ENCODE data around the gene PTDSS2.

Gene PTDSS2

DNA sequence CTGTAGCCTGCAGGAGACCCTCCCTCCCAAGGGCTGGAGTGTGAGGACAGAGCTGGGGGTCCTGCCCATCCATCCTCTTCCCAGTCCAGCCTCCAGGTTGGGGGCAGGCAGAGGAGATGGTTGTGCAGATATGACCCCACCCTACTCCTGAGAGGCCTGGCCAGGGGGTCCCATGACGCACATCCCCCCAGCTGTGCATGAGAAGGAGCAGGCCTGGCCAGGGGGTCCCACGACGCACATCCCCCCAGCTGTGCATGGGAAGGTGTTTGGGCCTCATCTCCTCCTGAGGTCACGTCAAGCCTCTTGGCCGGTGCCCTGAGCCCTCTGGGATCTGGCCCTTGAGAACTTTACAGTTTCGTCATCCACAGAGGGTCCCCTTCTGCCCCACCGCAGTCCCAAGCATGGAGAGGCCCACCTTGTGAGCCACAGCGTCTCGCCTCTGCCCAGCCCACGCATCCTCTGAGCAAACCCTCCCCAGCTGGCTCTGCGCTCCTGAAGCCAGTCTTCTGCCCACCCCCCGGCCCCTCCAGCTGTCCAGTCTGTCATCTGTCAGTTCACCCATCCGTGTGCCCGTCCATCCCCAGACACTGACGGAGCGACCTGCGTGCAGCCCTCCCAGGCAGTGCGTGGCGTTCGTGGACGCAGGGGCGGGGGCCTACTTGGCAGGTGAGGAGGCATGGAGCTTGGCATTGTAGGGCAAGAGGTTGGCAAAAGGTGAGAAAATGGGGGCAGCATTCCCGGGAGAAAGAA is 10.6 kb upstream of the PTDSS2 start:
- Histone ChIP-seq H3K36me3 (no peaks in the 10 kb centered on the region), H3K27ac (no peak overlapping the region), H3K27me3 (peaks cover 0 to 74% of the 10 kb centered on the region in 2 donors), H3K4me1 (peaks cover 0 to 10% (median 0%) of the 10 kb centered on the region in 4 donors), H3K9me3 (no peaks in the 10 kb centered on the region), H3K4me3 (no peak overlapping the region)
- TF ChIP-seq, protein P1, sequence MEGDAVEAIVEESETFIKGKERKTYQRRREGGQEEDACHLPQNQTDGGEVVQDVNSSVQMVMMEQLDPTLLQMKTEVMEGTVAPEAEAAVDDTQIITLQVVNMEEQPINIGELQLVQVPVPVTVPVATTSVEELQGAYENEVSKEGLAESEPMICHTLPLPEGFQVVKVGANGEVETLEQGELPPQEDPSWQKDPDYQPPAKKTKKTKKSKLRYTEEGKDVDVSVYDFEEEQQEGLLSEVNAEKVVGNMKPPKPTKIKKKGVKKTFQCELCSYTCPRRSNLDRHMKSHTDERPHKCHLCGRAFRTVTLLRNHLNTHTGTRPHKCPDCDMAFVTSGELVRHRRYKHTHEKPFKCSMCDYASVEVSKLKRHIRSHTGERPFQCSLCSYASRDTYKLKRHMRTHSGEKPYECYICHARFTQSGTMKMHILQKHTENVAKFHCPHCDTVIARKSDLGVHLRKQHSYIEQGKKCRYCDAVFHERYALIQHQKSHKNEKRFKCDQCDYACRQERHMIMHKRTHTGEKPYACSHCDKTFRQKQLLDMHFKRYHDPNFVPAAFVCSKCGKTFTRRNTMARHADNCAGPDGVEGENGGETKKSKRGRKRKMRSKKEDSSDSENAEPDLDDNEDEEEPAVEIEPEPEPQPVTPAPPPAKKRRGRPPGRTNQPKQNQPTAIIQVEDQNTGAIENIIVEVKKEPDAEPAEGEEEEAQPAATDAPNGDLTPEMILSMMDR (IDR thresholded peaks at IDR 0.05): no peak
- intact Hi-C loops (cut with DNase I; ENCODE audit: low total_unique reads): no loop called here
- DNase-seq: no peak

DNA sequence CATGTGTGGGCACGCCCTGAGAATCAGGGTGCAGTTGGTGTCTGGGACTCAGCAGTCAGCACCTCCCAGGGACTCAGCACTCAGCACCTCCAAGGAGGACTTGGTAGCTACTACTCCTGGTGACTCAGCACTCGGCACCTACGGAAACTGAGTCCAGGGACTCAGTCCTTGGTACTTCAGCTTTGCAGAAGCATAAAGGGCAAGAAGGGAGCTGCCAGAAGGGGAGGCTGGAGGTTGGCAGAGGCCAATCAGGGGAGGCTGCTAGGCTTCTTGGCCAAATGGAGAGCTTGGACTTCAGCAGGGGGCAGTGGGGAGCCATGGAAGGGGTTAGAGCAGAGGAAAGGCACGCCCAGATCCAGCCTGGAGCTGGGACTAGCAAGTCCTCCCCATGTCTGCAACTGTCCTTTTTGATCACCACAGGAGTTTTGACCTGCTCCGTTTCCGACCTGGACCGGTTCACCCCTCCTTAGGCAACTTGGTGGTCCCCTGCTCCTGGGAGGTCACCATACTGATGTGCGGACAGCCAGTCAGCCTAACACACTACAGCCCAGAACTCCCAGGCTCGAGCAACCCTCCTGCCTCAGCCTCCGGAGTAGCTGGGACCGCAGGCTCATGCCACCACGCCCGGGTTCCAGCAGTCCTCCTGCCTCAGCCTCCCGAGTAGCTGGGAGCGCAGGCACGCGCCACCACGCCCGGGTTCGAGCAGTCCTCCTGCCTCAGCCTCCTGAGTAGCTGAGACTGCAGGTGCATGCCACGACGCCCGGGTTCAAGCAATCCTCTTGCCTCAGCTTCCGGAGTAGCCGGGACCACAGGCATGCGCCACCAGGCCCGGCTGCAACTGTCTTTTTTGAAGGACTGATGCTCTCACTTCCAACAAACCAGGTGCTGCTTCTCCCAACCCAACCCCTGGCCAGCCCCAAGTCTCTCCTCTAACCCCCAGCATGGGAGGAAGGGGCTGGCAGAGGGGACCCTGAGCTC is 9.7 kb upstream of the PTDSS2 start:
- H3K4me3 ChIP-seq: no peak overlapping the region
- H3K4me1 ChIP-seq: peaks cover 0 to 10% (median 0%) of the 10 kb centered on the region in 4 donors
- intact Hi-C loops (cut with DNase I; ENCODE audit: low total_unique reads): no loop called here
- TF ChIP-seq, protein P1 (IDR thresholded peaks at IDR 0.05): no peak
- no peaks in the 10 kb centered on the region for H3K9me3 ChIP-seq
- H3K27ac ChIP-seq: no peak overlapping the region
- H3K36me3 ChIP-seq: no peaks in the 10 kb centered on the region
- H3K27me3 ChIP-seq: peaks cover 0 to 79% of the 10 kb centered on the region in 2 donors
- DNase-seq: no peak

DNA sequence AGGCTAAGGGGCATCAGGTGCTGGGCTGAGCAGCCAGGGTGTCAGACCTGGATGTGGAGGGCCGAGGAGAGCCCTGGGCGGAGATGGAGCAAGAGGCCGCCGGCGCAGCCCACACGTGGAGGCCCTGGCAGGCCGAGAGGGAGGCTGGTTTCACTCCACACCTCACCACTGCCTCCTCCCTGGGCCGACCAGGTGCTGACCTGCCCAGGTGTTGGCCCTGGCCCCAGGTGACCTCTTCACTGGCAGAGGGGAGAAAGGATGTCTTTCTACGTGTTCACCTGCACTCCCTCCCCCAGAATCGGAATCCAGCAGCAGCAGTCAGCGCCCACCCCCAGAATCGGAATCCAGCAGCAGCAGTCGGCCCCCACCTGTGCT is 9.0 kb upstream of the PTDSS2 start:
- intact Hi-C loops (cut with DNase I; ENCODE audit: low total_unique reads): no loop called here
- H3K4me1 ChIP-seq: peaks cover 0 to 10% (median 0%) of the 10 kb centered on the region in 4 donors
- H3K4me3 ChIP-seq: no peak overlapping the region
- TF ChIP-seq, protein P1 (IDR thresholded peaks at IDR 0.05): no peak
- no peaks in the 10 kb centered on the region for H3K36me3 ChIP-seq
- H3K27me3 ChIP-seq: peaks cover 0 to 84% of the 10 kb centered on the region in 2 donors
- H3K9me3 ChIP-seq: no peaks in the 10 kb centered on the region
- no peak overlapping the region for H3K27ac ChIP-seq
- DNase-seq: no peak

DNA sequence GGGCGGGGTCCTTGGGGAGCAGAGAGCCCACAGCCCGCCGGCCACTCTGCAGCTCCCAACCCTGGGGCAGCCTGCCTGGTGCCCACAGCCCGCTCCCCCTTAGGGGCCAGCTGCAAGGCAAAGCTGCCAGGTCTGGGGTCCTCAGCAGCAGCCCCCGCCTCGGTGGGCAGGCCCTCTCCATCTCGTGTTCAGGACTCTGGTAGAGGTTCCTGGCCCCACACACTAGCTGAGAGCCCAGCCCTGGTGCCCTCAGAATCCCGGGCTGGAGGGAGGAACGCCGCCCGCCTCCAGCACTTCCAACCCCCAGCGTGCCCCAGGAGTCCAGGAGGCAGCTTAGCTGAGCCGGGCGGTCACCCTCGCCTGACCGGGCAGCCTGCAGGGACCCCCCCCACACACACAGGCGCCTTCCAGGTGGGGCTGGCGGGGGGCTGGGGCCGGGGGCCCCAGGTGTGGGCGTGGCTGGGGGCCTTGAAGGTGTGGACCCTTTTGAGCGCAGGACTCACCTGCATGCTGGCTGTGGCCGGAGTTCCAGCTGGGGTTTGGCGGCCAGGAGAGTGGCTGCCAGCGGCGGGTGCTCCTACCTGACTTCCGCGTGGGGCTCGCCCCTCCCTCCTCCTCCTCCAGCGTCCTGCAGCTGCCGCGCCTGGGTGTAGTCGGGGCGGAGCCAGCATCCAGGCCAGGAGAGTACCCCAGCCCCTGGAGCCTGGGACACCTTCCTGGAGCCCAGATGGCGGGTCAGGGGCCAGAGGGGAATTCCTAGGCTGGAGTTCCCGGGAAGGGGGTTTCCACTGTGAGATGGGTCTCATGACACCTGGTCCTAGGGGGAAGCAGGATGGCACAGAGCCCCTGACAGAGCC is 8.4 kb upstream of the PTDSS2 start, which contains the start of gene ANO9:
ANO9 (minus strand) TSS at position 594 of the 857 bp plus-strand sequence; CDS start at position 509, 85 bp downstream.
- no peaks in the 10 kb centered on the region for H3K9me3 ChIP-seq
- DNase-seq: no peak
- H3K36me3 ChIP-seq: no peaks in the 10 kb centered on the region
- no peak within 1 kb of the TSS for H3K27ac ChIP-seq
- no peak within 1 kb of the TSS for H3K4me3 ChIP-seq
- peaks cover 0 to 10% (median 0%) of the 10 kb centered on the region in 4 donors for H3K4me1 ChIP-seq
- intact Hi-C loops (cut with DNase I; ENCODE audit: low total_unique reads): no loop called here
- TF ChIP-seq, protein P1 (IDR thresholded peaks at IDR 0.05): no peak
- peaks cover 0 to 86% of the 10 kb centered on the region in 2 donors for H3K27me3 ChIP-seq

DNA sequence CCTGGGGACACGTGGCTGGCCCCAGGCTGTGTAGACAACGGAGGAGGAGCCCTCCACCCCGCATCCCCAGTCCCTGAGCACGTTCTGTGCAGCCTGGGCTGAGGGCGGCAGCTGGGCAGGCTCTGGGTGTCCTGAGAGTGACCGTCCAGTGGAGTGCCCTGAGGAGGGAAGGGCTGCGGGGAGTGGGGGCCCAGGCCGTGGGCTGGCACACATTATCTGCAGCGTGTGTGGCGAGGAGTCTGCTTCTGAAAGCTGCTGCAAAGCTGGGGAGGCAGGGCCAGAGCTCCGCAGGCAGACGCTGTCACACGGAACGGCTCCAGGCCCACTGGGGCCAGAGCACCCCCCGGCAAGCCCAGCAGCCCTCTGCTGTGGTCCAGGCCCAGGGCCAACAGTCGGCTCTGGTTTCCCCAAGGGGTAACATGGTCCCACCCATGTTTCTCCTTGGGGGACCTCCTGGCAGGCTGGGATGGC is 7.4 kb upstream of the PTDSS2 start:
- no peak overlapping the region for H3K4me3 ChIP-seq
- intact Hi-C loops (cut with DNase I; ENCODE audit: low total_unique reads): no loop called here
- no peaks in the 10 kb centered on the region for H3K9me3 ChIP-seq
- H3K27ac ChIP-seq: no peak overlapping the region
- peaks cover 0 to 79% of the 10 kb centered on the region in 2 donors for H3K27me3 ChIP-seq
- peaks cover 0 to 10% (median 0%) of the 10 kb centered on the region in 4 donors for H3K4me1 ChIP-seq
- TF ChIP-seq, protein P1 (IDR thresholded peaks at IDR 0.05): no peak
- no peaks in the 10 kb centered on the region for H3K36me3 ChIP-seq
- no peak for DNase-seq

Measured in tibial artery (tissue), 4 donors.